Testis (tissue), 3 donors: ENCODE data around the gene TMED1. TPM values are rescaled to one million over a fixed set of nuclear protein-coding genes. Genes with fewer than 3 reads are reported as not detected.
A peak's percentile ranks its signal among the peaks of the same experiment; 100 is the strongest.
"Not testable (repeated sequence)": the region's sequence is repeated elsewhere in the genome, so short reads cannot be mapped to it uniquely, and the experiment has no call there.

Experiments
- DNase-seq: peaks from one replicate; pipeline ENCODE4 v3.0.0-alpha.2; 2019
- H3K27ac ChIP-seq, 2 donors: fragments of 200-600 bp; sonication (generic); one replicate each; pipeline ENCODE4 v1.5.1; 2019
- H3K27me3 ChIP-seq: fragments of 200-600 bp; sonication (generic); one replicate; pipeline ENCODE4 v1.5.1; 2019
- H3K36me3 ChIP-seq: fragments of 200-600 bp; sonication (generic); one replicate; pipeline ENCODE4 v1.5.1; 2017; ENCODE audit warnings: low read depth; ENCODE audit errors: missing control alignments
- H3K4me1 ChIP-seq: fragments of 200-600 bp; sonication (generic); one replicate; pipeline ENCODE4 v1.5.1; 2019
- H3K4me3 ChIP-seq, 2 donors: fragments of 200-600 bp; sonication (generic); one replicate each; pipeline ENCODE4 v1.5.1; 2017 to 2019
- H3K9me3 ChIP-seq: fragments of 200-600 bp; sonication (generic); one replicate; pipeline ENCODE4 v1.5.1; 2017
- POLR2A ChIP-seq: fragments of 450-650 bp; IDR thresholded peaks from one replicate; pipeline ENCODE4 v1.6.1; 2017; ENCODE audit warnings: antibody characterized with exemption, mild to moderate bottlenecking, moderate library complexity
- WGBS, 2 donors: methylation state at CpG; one replicate each; pipeline ENCODE4 v1.1.5; 2018; 5-methylcytosine and 5-hydroxymethylcytosine counted together
- intact Hi-C: fragments of 100-400 bp; cut with DNase I; formaldehyde crosslinking; loops from one replicate; pipeline ENCODE4 v1.15.1; 2023; ENCODE audit warnings: low total_unique reads
- polyA plus RNA-seq: library from polyadenylated mRNA; stranded (reverse); fragments of 350-450 nt; fragmentation: Illumina TruSeq; extraction: RNeasy Lipid Tissue Mini Kit (QIAGEN cat#74804); gene quantifications from one replicate; pipeline ENCODE4 v1.2.3, GENCODE V29; 2014; ENCODE audit warnings: low read depth, low replicate concordance; ENCODE audit not compliant: insufficient read depth
- total RNA-seq, 2 donors: library from RNA; depleted of rRNA; stranded (reverse); fragments of >200 nt; gene quantifications; one replicate each; pipeline ENCODE4 v1.2.3, GENCODE V29; 2016
- TF ChIP-seq, protein P1 (sequence below), 3 experiments: fragments of 450-650 bp in 2 of 3; fragments of 200-600 bp in 1 of 3; sonication (generic) in 1 of 3; IDR thresholded peaks; one replicate each; pipeline ENCODE4 v1.5.1; 2016 to 2019; ENCODE audit warnings: antibody characterized with exemption in 3 of 3, mild to moderate bottlenecking in 2 of 3, moderate library complexity in 1 of 3

The TMED1 gene
- total and polyA plus RNA-seq, 3 donors from 2014 or later, result 30.2 to 59.3 (median 34.0) TPM

DNA sequence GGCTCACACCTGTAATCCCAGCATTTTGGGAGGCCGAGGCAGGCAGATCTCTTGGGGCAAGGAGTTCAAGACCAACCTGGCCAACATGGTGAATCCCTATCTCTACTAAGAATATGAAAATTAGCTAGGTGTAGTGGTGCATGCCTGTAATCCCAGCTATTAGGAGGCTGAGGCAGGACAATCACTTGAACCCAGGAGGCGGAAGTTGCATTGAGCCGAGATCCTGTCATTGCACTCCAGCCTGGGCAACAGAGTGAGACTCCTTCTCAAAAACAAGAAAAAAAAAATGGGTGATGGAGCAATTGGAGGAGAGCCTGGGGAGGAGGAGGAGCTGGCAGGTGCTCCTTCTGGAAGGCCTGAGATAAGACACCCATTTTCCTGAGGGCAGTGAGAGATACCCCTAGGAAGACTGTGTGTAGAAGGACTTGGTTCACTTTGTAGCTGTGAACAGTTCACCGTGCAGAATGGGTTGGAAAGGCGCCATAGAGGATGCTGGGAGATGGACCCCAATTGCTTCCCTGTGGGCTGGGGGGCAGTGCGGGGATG, 26.6 kb upstream of the TMED1 start:
- intact Hi-C loops, result loop anchor here (5.0 kb wide), 1 partner anchor 145 kb away; the partner anchor contains the start of gene DNM2
- Histone ChIP-seq H3K9me3 (no peaks in the 10 kb centered on the region), H3K4me3 (no peak overlapping the region), H3K36me3 (no peaks in the 10 kb centered on the region), H3K27ac (no peak overlapping the region), H3K27me3 (no peaks in the 10 kb centered on the region), H3K4me1 (no peaks in the 10 kb centered on the region)
- WGBS, 2 donors, result 81 to 88% methylated on average over 6 of the region's 6 CpGs
- no peak for DNase-seq
- no peak for TF ChIP-seq POLR2A
- TF ChIP-seq, protein P1, sequence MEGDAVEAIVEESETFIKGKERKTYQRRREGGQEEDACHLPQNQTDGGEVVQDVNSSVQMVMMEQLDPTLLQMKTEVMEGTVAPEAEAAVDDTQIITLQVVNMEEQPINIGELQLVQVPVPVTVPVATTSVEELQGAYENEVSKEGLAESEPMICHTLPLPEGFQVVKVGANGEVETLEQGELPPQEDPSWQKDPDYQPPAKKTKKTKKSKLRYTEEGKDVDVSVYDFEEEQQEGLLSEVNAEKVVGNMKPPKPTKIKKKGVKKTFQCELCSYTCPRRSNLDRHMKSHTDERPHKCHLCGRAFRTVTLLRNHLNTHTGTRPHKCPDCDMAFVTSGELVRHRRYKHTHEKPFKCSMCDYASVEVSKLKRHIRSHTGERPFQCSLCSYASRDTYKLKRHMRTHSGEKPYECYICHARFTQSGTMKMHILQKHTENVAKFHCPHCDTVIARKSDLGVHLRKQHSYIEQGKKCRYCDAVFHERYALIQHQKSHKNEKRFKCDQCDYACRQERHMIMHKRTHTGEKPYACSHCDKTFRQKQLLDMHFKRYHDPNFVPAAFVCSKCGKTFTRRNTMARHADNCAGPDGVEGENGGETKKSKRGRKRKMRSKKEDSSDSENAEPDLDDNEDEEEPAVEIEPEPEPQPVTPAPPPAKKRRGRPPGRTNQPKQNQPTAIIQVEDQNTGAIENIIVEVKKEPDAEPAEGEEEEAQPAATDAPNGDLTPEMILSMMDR (IDR thresholded peaks at IDR 0.05), result no peak

DNA sequence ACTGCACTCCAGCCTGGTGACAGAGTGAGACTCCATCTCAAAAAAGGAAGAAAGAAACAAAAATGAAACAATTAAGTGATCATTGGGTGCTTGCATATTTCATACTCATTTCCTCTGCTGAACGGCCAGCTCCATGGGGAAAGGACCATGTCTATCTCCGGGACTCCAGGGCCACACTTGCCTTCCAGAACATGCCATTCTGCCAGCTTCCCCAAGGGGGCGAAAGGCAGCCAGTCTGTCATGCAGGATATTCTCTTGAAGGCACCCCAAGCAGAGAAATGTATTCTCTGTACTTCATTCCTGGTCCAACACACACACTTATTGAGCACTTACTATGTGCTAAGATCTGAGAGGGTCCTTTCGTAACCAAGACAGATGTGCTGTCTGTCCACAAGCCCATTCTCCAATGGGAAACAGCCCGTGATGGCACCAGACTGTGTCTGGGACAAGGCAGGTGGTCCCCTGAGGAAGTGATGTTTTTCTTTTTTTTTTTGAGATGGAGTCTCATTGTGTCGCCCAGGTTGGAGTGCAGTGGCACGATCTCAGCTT, 25.2 kb upstream of the TMED1 start:
- intact Hi-C loops, result loop anchor here (5.0 kb wide), 1 partner anchor 144 kb away; the partner anchor contains the start of gene DNM2
- H3K36me3 ChIP-seq, result no peaks in the 10 kb centered on the region
- no peak overlapping the region for H3K4me3 ChIP-seq
- 76 to 82% methylated on average over 7 of the region's 7 CpGs for WGBS, 2 donors
- no peak for TF ChIP-seq POLR2A
- TF ChIP-seq, protein P1 (IDR thresholded peaks at IDR 0.05), result peak in 1 of 3 experiments; percentile 41
- H3K4me1 ChIP-seq, result no peaks in the 10 kb centered on the region
- no peaks in the 10 kb centered on the region for H3K27me3 ChIP-seq
- DNase-seq, result peak; percentile 48
- H3K9me3 ChIP-seq, result no peaks in the 10 kb centered on the region
- no peak overlapping the region for H3K27ac ChIP-seq

DNA sequence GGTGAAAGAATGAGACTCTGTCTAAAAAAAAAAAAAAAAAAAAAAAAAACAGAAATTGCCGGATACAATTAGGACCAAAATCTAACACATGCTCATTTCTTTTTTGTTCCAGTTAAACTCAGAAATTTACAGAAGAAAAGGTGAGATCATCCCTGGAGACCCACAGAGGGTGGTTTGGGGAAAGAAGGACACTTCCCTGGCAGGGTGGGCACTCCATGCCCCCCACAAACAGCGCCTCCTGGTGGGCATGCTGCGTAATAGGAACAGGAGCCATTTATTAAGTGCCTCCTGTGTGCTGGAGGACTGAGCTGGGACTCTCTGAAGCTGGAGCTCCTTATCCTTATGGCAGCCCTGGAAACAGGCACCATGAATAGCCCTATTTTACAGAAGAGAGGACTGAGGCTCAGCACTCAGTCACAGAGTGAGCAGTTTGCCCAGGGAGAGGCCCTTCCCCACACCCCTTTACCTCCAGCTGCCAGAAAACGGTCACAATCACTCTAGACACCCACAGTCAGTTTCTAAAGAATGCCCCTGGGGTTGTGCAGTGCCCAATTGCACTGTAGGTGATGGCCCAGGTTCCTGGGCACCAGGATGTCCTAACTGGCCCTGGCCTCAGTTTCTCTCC, 22.3 kb upstream of the TMED1 start:
- intact Hi-C loops, result no loop called here
- 54 to 72% methylated on average over 4 of the region's 4 CpGs for WGBS, 2 donors
- no peaks in the 10 kb centered on the region for H3K4me1 ChIP-seq
- H3K36me3 ChIP-seq, result no peaks in the 10 kb centered on the region
- H3K27me3 ChIP-seq, result no peaks in the 10 kb centered on the region
- H3K27ac ChIP-seq, result no peak overlapping the region
- TF ChIP-seq, protein P1 (IDR thresholded peaks at IDR 0.05), result peak; percentile 18 to 58 (median 54)
- no peak for TF ChIP-seq POLR2A
- no peak for DNase-seq
- no peak overlapping the region for H3K4me3 ChIP-seq
- H3K9me3 ChIP-seq, result no peaks in the 10 kb centered on the region

DNA sequence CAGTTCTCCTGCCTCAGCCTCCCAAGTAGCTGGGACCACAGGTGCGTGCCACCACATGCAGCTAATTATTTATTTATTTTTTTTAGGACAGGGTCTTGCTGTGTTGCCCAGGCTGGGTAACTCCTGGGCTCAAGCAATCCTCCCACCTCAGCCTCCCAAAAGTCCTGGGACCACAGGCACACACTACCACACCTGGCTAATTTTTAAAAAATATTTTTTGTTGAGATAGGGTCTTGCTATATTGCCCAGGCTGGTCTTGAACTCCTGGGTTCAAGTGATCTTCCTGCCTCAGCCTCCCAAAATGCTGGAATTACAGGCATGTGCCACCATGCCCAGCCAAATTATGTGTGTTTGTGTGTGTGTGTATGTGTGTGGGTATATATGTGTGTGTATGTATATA, 20.9 kb upstream of the TMED1 start:
- H3K9me3 ChIP-seq, H3K4me1 ChIP-seq, H3K36me3 ChIP-seq, H3K27ac ChIP-seq, DNase-seq, H3K4me3 ChIP-seq, H3K27me3 ChIP-seq, intact Hi-C loops: not testable (repeated sequence)
- 89 to 91% methylated on average over 1 of the region's 1 CpG for WGBS, 2 donors

DNA sequence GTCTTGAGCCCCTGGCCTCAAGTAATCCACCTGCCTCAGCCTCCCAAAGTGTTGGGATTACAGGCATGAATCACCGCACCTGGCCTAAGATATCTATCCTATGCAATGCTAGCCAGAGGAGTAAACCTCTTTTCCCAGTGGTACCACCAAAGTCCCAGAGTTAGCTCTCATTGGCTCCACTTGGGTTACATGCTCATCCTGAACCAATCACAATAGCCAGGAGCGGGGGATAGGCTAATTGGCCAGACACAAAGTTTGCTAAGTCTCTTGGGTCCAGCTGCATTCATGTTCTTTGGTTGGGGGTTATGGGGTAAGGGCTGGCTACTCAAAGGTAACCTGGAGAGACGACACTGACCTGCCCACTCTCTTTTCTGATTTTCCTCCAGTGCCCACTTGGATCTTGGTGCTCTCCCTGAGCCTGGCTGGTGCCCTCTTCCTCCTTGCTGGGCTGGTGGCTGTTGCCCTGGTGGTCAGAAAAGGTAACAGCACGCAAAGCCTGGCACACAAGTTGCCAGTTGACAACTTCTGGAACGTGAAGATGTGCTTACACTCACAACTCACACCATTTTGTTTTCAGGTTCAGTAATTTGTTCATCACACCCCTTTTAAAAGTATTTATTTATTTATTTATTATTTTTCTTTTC, 20.0 kb upstream of the TMED1 start:
- H3K27ac ChIP-seq, result no peak overlapping the region
- H3K9me3 ChIP-seq, result no peaks in the 10 kb centered on the region
- DNase-seq, result peak; percentile 36
- TF ChIP-seq, protein P1 (IDR thresholded peaks at IDR 0.05), result peak in 2 of 3 experiments; percentile 38 to 41
- TF ChIP-seq POLR2A, result no peak
- no peaks in the 10 kb centered on the region for H3K4me1 ChIP-seq
- no peak overlapping the region for H3K4me3 ChIP-seq
- no peaks in the 10 kb centered on the region for H3K27me3 ChIP-seq
- intact Hi-C loops, result no loop called here
- H3K36me3 ChIP-seq, result no peaks in the 10 kb centered on the region
- WGBS, 2 donors, result 77 to 92% methylated on average over 5 of the region's 5 CpGs
